Ovary (tissue), 3 donors: ENCODE measurements around the gene RNF181.

ENCODE experiments used
- CTCF ChIP-seq, 3 donors: fragments of 450-650 bp in 2 of 3; fragments of 200-600 bp in 1 of 3; IDR thresholded peaks; one replicate each; pipeline versions ENCODE4 v1.5.1 to v1.8.0; 2016 to 2022; ENCODE audit warnings: antibody characterized with exemption in 3 of 3, mild to moderate bottlenecking in 1 of 3
- EP300 ChIP-seq: sonication (generic); formaldehyde crosslinking; IDR thresholded peaks from one replicate; pipeline ENCODE4 v1.6.1; 2017; ENCODE audit warnings: antibody characterized with exemption
- donor health status: DM: no; HTN: no; CAD: no.

GRCh38 chr2:85577063-85577385 is 18.5 kb upstream of the RNF181 start:
- TF ChIP-seq EP300 = no peak
- no peak for TF ChIP-seq CTCF (IDR thresholded peaks at IDR 0.05)
